K562 (cell line): ENCODE results near the gene ACVR1C.

Experiments
- CTCF ChIP-seq, 3 experiments: IDR thresholded peaks in 2 of 3; conservative IDR thresholded peaks in 1 of 3; 2 replicates each; pipeline ENCODE4 v1.5.1; 2011 to 2012; ENCODE audit warnings: low read length in 3 of 3, mild to moderate bottlenecking in 3 of 3, control low read depth in 2 of 3, improper control_type of control experiment in 1 of 3, inconsistent platforms in 1 of 3, low read depth in 1 of 3, mixed read lengths in 1 of 3, moderate library complexity in 1 of 3; ENCODE audit not compliant: insufficient read depth in 2 of 3
- FOXM1 ChIP-seq, 2 experiments: fragments of 450-650 bp in 1 of 2; sonication (generic) in 1 of 2; formaldehyde crosslinking in 1 of 2; IDR thresholded peaks; 2 replicates each; pipeline versions ENCODE4 v1.6.1 to v1.9.0; 2017 to 2022; ENCODE audit warnings: low read depth in 2 of 2, mild to moderate bottlenecking in 2 of 2, missing genetic modification reagents in 1 of 2, moderate library complexity in 1 of 2
- PRDM10 ChIP-seq: fragments of 450-650 bp; IDR thresholded peaks from 2 replicates; pipeline ENCODE4 v1.6.1; 2018; ENCODE audit not compliant: partially characterized antibody
- RERE ChIP-seq: sonication (generic); formaldehyde crosslinking; IDR thresholded peaks from 2 replicates; pipeline ENCODE4 v1.8.0; 2023; ENCODE audit warnings: missing genetic modification reagents, mild to moderate bottlenecking, borderline replicate concordance
- SNRNP70 ChIP-seq: fragments of 200-400 bp; formaldehyde crosslinking; optimal IDR thresholded peaks from 2 replicates; pipeline ENCODE3; 2017; ENCODE audit warnings: low read depth, low read length
- ZFP91 ChIP-seq: sonication (generic); formaldehyde crosslinking; IDR thresholded peaks from 2 replicates; pipeline ENCODE4 v1.8.0; 2022; ENCODE audit warnings: mild to moderate bottlenecking, missing genetic modification reagents

- no peak for TF ChIP-seq ZFP91 (CRISPR knock-in tag)
- no peak for TF ChIP-seq FOXM1 (IDR thresholded peaks at IDR 0.05; ENCODE audit: low read depth)
- no peak for TF ChIP-seq FOXM1 (CRISPR knock-in tag; IDR thresholded peaks at IDR 0.05; ENCODE audit: low read depth)
- no peak for TF ChIP-seq SNRNP70
- TF ChIP-seq CTCF (IDR thresholded peaks at IDR 0.05 in 2 of 3, conservative IDR thresholded peaks at IDR 0.05 in 1 of 3; ENCODE audit: insufficient read depth in 2 of 3, low read depth in 1 of 3, low read length in 3 of 3), result no peak
- no peak for TF ChIP-seq RERE
- TF ChIP-seq PRDM10, result no peak
These were observed 151.5 kb downstream of the ACVR1C start for GRCh38 chr2:157476953-157477709.
